ENCODE data around the gene NIN.
"Not testable (repeated sequence)": the region's sequence is repeated elsewhere in the genome, so short reads cannot be mapped to it uniquely, and the experiment has no call there.

NIN gene

GRCh38 chr14:50816395-50817047 is 14.4 kb downstream of the NIN start:
- DNase-seq (ENCODE audit: low spot score) = no peak

- not testable (repeated sequence) for DNase-seq (ENCODE audit: low spot score)
Observed at GRCh38 chr14:50815526-50815925, 15.4 kb downstream of the NIN start.

GRCh38 chr14:50815058-50815457 is 15.9 kb downstream of the NIN start:
- DNase-seq (ENCODE audit: low spot score) = not testable (repeated sequence)

GRCh38 chr14:50814161-50814560 is 16.8 kb downstream of the NIN start:
- DNase-seq (ENCODE audit: low spot score) = no peak

GRCh38 chr14:50813544-50813863 is 17.5 kb downstream of the NIN start:
- DNase-seq (ENCODE audit: low spot score) = no peak

- no peak for DNase-seq (ENCODE audit: low spot score)
Observed at GRCh38 chr14:50812856-50813543, 18.0 kb downstream of the NIN start.

- DNase-seq (ENCODE audit: low spot score) = no peak
Observed at GRCh38 chr14:50812180-50812579, 18.8 kb downstream of the NIN start.

- no peak for DNase-seq (ENCODE audit: low spot score)
Observed at GRCh38 chr14:50808053-50808452, 22.9 kb downstream of the NIN start.

- DNase-seq (ENCODE audit: low spot score) = no peak
Observed at GRCh38 chr14:50806241-50806933, 24.6 kb downstream of the NIN start.

- DNase-seq (ENCODE audit: low spot score) = no peak
Observed at GRCh38 chr14:50805396-50805795, 25.6 kb downstream of the NIN start.

- DNase-seq (ENCODE audit: low spot score) = peak; percentile 74
Observed at GRCh38 chr14:50804181-50804721, 26.7 kb downstream of the NIN start.

- peak; percentile 18 for DNase-seq (ENCODE audit: low spot score)
Observed at GRCh38 chr14:50801706-50802105, 29.3 kb downstream of the NIN start.

GRCh38 chr14:50800032-50800431 is 30.9 kb downstream of the NIN start:
- no peak for DNase-seq (ENCODE audit: low spot score)

- no peak for DNase-seq (ENCODE audit: low spot score)
Observed at GRCh38 chr14:50798048-50798421, 32.9 kb downstream of the NIN start.

GRCh38 chr14:50797250-50798047 is 33.5 kb downstream of the NIN start:
- no peak for DNase-seq (ENCODE audit: low spot score)

GRCh38 chr14:50796390-50796789 is 34.6 kb downstream of the NIN start:
- no peak for DNase-seq (ENCODE audit: low spot score)

- no peak for DNase-seq (ENCODE audit: low spot score)
Observed at GRCh38 chr14:50795909-50796308, 35.1 kb downstream of the NIN start.

GRCh38 chr14:50795142-50795541 is 35.8 kb downstream of the NIN start:
- no peak for DNase-seq (ENCODE audit: low spot score)

GRCh38 chr14:50794068-50794645 is 36.8 kb downstream of the NIN start:
- DNase-seq (ENCODE audit: low spot score) = no peak

GRCh38 chr14:50792634-50793068 is 38.3 kb downstream of the NIN start:
- no peak for DNase-seq (ENCODE audit: low spot score)

- DNase-seq (ENCODE audit: low spot score) = no peak
Observed at GRCh38 chr14:50792051-50792477, 38.9 kb downstream of the NIN start.

- no peak for DNase-seq (ENCODE audit: low spot score)
Observed at GRCh38 chr14:50791201-50791600, 39.8 kb downstream of the NIN start.

All from AG20443 (cell line).